Measurements from ENCODE around the gene SORCS2.
A peak's percentile ranks its signal among the peaks of the same experiment; 100 is the strongest.

Gene SORCS2

GRCh38 chr4:7323461-7323871, 131.1 kb downstream of the SORCS2 start:
- no peak overlapping the region for H3K4me3 ChIP-seq (ENCODE audit: low read depth, low read length)
- DNase-seq, result no peak
- H3K9me3 ChIP-seq, result no peaks in the 10 kb centered on the region
- H3K27me3 ChIP-seq, result no peaks in the 10 kb centered on the region
- no peaks in the 10 kb centered on the region for H3K36me3 ChIP-seq
- TF ChIP-seq CTCF (IDR thresholded peaks at IDR 0.05; ENCODE audit: low read depth, low read length), result no peak
- no peaks in the 10 kb centered on the region; the same call in 1 of the 2 replicates for H3K4me1 ChIP-seq

GRCh38 chr4:7323872-7324650, 131.7 kb downstream of the SORCS2 start:
- Histone ChIP-seq H3K4me1 (no peaks in the 10 kb centered on the region; the same call in 1 of the 2 replicates), H3K4me3 (ENCODE audit: low read depth, low read length) (0 out of 2 replicates have a peak overlapping the region, but pooled peaks have one; percentile 15), H3K36me3 (no peaks in the 10 kb centered on the region), H3K9me3 (no peaks in the 10 kb centered on the region), H3K27me3 (no peaks in the 10 kb centered on the region)
- no peak for TF ChIP-seq CTCF (IDR thresholded peaks at IDR 0.05; ENCODE audit: low read depth, low read length)
- DNase-seq, result peak; percentile 46

GRCh38 chr4:7324651-7325121, 132.3 kb downstream of the SORCS2 start:
- Histone ChIP-seq H3K4me1 (no peaks in the 10 kb centered on the region; the same call in 1 of the 2 replicates), H3K4me3 (ENCODE audit: low read depth, low read length) (0 out of 2 replicates have a peak overlapping the region, but pooled peaks have one; percentile 15), H3K27me3 (no peaks in the 10 kb centered on the region), H3K36me3 (no peaks in the 10 kb centered on the region), H3K9me3 (no peaks in the 10 kb centered on the region)
- TF ChIP-seq CTCF (IDR thresholded peaks at IDR 0.05; ENCODE audit: low read depth, low read length), result no peak; the same call in 1 of the 2 replicates
- peak; percentile 66 for DNase-seq

- no peaks in the 10 kb centered on the region for H3K27me3 ChIP-seq
- H3K9me3 ChIP-seq, result no peaks in the 10 kb centered on the region
- no peaks in the 10 kb centered on the region for H3K36me3 ChIP-seq
- TF ChIP-seq CTCF (IDR thresholded peaks at IDR 0.05; ENCODE audit: low read depth, low read length), result no peak
- no peak for DNase-seq
- no peak overlapping the region for H3K4me3 ChIP-seq (ENCODE audit: low read depth, low read length)
- no peaks in the 10 kb centered on the region for H3K4me1 ChIP-seq
These were observed 133.2 kb downstream of the SORCS2 start for GRCh38 chr4:7325541-7325940.

GRCh38 chr4:7326306-7326692, 134.0 kb downstream of the SORCS2 start:
- Histone ChIP-seq H3K36me3 (no peaks in the 10 kb centered on the region), H3K27me3 (no peaks in the 10 kb centered on the region), H3K4me3 (ENCODE audit: low read depth, low read length) (no peak overlapping the region), H3K4me1 (no peaks in the 10 kb centered on the region), H3K9me3 (no peaks in the 10 kb centered on the region)
- no peak for TF ChIP-seq CTCF (IDR thresholded peaks at IDR 0.05; ENCODE audit: low read depth, low read length)
- DNase-seq, result no peak

- no peaks in the 10 kb centered on the region for H3K27me3 ChIP-seq
These were observed 134.5 kb downstream of the SORCS2 start for GRCh38 chr4:7326693-7327340.

More at GRCh38 chr4:7326693-7327340, 134.5 kb downstream of the SORCS2 start:
- H3K9me3 ChIP-seq, result no peaks in the 10 kb centered on the region
- no peak overlapping the region for H3K4me3 ChIP-seq (ENCODE audit: low read depth, low read length)
- no peaks in the 10 kb centered on the region for H3K36me3 ChIP-seq
- no peaks in the 10 kb centered on the region for H3K4me1 ChIP-seq
- no peak for DNase-seq
- TF ChIP-seq CTCF (IDR thresholded peaks at IDR 0.05; ENCODE audit: low read depth, low read length), result no peak

Data from BE2C (cell line).